GM19452 (cell line): Measurements from ENCODE around the gene INTS6.

Experiments
- ATAC-seq: cut with Tn5 transposase; IDR thresholded peaks from one replicate; pipeline ENCODE4 v1.9.1; 2021; ENCODE audit not compliant: unreplicated experiment

The INTS6 gene

GRCh38 chr13:51348069-51348967 lies 104.5 kb downstream of the INTS6 start:
- ATAC-seq = no peak

- no peak for ATAC-seq
Observed at GRCh38 chr13:51347099-51347498, 105.7 kb downstream of the INTS6 start.

GRCh38 chr13:51346397-51346796 lies 106.4 kb downstream of the INTS6 start:
- ATAC-seq = no peak

- no peak for ATAC-seq
Observed at GRCh38 chr13:51343475-51343874, 109.4 kb downstream of the INTS6 start.

- no peak for ATAC-seq
Observed at GRCh38 chr13:51342706-51343105, 110.1 kb downstream of the INTS6 start.

- no peak for ATAC-seq
Observed at GRCh38 chr13:51341791-51342190, 111.0 kb downstream of the INTS6 start.

- no peak for ATAC-seq
Observed at GRCh38 chr13:51341232-51341631, 111.6 kb downstream of the INTS6 start.

- ATAC-seq = no peak
Observed at GRCh38 chr13:51339952-51340732, 112.7 kb downstream of the INTS6 start.

- ATAC-seq = no peak
Observed at GRCh38 chr13:51339354-51339753, 113.5 kb downstream of the INTS6 start, which contains the start of gene SERPINE3. Gene SERPINE3 (plus strand): TSS chr13:51339691. CDS start chr13:51341092, 1,401 bp downstream.

- no peak for ATAC-seq
Observed at GRCh38 chr13:51336746-51337145, 116.1 kb downstream of the INTS6 start.

GRCh38 chr13:51333826-51334225 lies 119.0 kb downstream of the INTS6 start:
- no peak for ATAC-seq

- no peak for ATAC-seq
Observed at GRCh38 chr13:51333421-51333820, 119.4 kb downstream of the INTS6 start.

- ATAC-seq = no peak
Observed at GRCh38 chr13:51332566-51333361, 120.1 kb downstream of the INTS6 start.

- ATAC-seq = peak; percentile 56
Observed at GRCh38 chr13:51331354-51331861, 121.4 kb downstream of the INTS6 start.

- no peak for ATAC-seq
Observed at GRCh38 chr13:51330791-51331190, 122.0 kb downstream of the INTS6 start.

GRCh38 chr13:51329606-51330005 lies 123.2 kb downstream of the INTS6 start:
- no peak for ATAC-seq

- ATAC-seq = no peak
Observed at GRCh38 chr13:51328488-51328887, 124.3 kb downstream of the INTS6 start.

- ATAC-seq = no peak
Observed at GRCh38 chr13:51327961-51328360, 124.9 kb downstream of the INTS6 start.

- ATAC-seq = no peak
Observed at GRCh38 chr13:51326777-51327176, 126.1 kb downstream of the INTS6 start.

- no peak for ATAC-seq
Observed at GRCh38 chr13:51325837-51326236, 127.0 kb downstream of the INTS6 start.
